Stimulated activated CD8-positive, alpha-beta memory T cell treated with anti-CD3 and anti-CD28 coated beads, Interleukin-12 subunit alpha, Interleukin-12 subunit beta, amount 100 ng/mL, for 24 hours (primary cell): ENCODE data around the gene GARNL3.

ENCODE experiments used
- DNase-seq: peaks from one replicate; pipeline ENCODE4 v3.0.0-alpha.2; 2020; ENCODE audit errors: extremely low read depth

The GARNL3 gene

DNA sequence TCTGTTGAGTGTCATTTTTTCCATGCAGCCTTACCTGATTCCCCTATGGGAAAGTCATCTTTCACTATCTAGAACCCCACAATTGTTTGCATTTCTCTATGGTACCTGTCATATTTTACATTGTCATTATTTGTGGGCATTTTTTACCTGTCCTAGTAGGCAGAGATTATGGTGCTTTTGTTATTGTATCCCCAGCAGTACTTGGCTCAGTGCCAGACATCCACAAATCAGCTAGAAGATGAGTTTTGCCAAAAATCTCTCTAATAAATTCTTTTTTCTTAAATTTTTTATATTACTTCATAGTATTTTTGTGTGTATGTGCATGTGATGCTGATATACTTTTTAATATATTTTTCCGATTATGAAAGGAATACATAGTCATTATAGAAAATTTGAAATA, 13.2 kb downstream of the GARNL3 start:
- no peak for DNase-seq

DNA sequence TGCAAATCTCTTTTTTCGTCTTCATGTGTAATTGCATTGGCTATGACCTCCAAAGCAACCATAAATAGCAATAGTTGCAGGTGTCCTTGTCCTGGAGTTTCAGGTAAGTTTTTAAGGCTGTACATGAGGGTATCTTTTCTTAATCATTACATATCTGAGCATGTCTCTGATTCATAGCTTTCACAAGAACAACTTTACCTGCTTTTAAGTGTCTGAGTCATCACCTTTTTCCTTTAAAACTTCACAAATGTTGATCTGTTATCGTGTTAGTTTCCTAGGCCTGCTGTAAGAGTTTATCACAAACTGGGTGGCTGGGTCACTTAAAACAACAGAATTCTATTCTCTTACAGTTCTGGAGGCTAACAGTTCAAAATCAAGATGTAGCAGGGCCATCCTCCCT, 13.8 kb downstream of the GARNL3 start:
- no peak for DNase-seq

DNA sequence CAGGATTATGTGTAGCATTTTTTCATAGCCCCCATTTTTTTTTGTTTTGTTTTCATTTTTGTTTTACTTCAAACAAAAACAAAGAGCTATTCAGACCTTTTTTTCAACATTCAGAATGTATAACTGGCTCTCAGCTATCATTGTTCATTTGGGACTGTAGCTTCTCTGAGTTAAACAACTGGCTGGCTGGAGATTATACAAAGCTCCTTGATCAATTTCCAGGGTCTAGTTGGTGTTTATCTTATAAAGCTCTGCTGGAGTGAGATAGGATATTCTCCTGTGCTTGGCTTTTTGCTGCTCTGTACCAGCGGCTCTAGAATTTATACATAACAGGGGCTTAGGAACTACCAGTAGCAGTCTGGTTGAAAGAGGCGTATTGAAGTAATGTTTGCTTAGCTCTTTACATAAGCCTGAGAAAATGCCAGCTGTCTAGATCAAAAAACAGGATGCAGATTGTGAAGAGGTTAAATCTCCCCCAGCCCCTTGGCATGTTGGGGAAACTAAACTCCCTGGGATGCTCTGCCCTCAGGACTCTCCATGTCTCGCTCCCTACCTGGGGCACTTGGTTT, 15.2 kb downstream of the GARNL3 start:
- DNase-seq: no peak

DNA sequence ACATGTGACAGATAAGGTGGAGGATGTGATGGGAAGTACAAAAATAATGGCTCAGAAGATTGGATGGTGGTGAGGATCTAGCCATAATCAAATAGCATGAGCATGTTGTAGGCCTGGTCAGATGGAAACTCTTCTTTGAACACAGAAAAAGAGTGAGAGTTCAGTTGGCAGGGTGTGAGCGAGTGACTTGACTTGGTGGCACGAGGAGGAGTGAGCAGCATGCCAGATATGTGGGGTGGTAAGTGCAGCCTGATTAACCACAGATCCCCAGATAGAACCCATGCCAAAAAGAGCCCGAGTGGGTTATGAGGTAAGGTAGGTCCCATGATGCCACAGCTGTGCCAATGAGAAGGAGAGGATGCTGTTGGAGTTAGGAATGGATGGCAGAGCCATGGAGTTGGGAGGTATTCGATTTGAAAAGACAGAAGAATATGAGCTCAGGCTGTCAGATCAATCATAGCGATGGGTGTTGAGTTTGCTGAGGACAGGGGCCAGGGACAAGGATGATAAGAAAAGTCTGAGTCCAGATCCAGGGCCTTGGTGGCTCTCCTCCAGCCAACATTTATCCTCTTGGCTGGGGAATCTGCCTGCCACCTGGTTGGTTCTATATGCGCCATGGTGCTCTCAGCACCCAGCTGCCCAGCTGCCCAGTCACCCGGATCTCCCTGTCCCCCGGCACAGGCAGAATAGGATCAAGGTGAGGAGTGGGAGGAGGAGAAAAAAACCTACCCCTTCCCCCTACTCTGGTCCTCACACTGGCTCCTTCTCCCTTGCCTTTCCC, 16.5 kb downstream of the GARNL3 start:
- DNase-seq: no peak

DNA sequence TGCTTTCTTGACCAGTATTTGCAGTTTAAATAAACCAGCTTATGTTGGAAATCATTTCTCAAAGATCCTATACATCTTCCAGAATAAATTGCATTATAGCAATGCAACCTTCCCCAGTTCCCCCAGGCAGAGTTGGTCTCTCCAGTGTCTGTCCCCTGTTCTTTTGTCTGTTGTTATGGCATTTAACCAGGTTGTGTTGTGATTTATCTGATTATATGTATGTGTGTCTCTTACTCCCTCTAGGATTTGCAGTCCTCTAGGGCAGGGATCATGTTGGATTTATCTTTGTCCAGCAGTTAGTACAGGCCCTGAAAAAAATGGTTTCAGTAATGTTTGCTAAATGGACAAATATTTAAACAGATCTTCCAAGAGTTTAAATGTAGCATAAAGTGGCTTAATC, 17.3 kb downstream of the GARNL3 start:
- no peak for DNase-seq

DNA sequence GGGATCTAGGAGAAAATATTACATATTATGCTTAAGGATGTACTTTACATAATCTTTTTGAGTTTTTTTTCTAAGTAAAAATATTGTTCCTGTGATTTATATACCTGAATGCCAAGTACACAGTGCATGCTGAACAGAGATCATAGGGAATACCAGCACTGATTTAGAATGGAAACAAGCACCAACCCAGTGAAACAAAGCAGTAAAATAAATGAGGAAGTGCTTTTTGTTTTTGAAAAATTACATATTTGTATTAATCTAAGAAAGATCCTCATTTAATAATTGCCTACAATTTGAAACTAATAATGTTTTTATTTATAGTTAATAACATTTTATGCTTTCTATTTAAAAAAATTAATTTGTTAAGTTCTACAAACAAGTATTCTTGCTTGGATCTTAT, 18.0 kb downstream of the GARNL3 start:
- DNase-seq: no peak

DNA sequence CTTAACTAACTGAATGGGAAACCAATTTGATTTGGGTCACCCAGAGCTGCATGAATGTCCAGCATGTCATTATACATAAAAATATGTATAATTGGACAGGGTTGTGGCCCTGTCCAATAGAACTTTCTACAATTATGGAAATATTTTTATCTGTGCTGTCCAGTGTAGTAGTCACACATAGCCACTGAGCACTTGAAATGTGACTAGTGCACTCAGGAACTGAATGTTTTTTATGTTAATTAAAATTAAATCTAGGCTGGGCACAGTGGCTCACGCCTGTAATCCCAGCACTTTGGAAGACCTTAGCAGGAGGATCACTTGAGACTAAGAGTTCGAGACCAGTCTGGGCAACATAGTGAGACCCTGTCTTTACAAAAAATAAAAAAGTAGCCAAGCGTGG, 18.6 kb downstream of the GARNL3 start:
- DNase-seq: no peak

DNA sequence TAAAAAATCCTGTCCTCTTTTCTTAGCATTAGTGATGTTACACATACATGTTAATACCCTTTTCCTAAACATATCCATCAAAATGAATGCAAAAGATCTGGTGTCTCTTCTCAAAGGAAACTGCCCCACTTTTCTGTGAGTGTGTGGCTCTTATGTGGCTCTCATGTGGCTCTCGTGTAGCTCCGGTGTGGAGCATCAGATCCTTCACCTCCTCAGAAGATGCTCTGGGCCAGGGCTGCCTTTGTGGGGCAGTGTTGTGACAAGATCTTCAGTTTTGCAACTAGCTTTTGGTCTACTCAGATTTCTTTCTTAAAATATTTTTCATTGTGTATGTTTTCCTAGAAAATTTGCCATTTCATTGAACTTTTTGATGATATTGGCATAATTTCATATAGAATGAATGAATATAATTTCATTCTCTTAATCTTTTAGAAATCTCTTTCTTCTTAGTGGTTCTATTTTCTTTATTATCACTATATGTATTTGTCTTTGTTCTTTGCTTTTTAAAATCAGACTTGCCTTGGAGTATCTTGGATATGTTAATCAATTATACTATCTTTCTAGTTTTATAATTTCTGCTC, 19.4 kb downstream of the GARNL3 start:
- no peak for DNase-seq

DNA sequence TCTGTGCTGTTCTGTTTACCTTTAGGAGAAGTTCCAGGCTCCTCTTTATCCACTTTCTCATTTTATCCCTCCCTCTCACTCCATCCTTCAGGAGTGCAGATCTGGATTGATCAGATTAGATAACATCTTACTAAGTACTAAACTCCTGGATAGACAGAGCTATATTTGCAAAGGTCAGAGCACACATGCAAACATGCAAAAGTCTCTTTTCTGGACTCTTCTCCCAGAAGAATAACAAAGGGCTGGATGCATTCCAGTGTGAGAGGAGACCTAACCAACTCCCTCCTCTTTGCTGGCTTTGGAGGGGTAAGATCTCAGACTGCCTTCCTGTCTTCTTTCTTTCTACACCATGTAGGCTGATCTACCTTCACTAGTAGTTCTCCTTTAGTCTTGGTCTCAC, 21.4 kb downstream of the GARNL3 start:
- DNase-seq: no peak

DNA sequence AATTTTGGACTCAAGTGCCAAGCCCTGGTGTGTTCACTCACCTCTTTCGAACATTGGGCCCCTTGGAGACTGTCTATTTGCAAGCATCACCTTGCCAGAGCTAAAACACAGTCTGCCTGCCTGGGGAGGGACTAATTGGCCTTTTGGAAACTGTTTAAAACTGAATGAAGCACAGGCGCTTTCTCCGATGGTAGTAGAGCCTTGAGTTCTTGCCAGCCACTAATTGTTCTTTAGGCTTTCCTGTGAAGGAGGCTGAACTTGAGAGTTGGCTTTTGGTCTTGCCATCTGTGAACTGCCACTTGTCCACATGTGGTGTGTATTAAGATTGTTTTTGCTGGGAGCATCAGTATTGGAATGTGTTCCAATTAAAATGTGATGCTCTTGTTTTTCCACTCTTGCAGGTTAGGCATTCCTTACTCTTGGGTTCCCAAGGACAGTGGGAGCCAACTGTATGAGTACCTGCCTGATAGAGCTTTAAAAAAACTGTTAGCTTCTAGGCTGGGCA, 26.0 kb downstream of the GARNL3 start:
- no peak for DNase-seq

DNA sequence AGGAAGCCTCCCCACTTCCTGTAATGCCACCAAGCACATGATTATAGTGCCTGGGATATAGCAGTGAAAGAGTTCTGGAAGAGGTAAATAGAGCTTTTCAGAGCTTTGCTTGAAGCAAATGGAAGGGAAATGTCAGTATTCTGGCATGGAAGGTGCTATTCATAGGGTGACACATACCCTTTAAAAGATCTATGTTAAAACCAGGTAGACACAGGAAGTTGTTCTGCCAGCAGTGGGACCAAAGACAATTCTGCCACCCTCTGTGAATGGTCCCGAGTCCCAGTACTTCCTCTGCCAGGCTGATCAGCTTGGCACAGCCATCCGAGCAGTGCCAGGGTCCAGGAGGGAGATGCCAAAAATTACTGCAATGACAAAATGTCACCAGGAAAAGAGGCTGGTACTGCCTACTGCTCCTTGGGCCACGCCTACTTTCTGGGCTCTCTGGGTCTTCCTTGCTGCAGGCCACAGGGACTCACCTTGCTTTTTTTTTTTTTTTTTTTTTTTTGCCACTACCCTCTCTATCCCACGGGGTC, 26.7 kb downstream of the GARNL3 start:
- DNase-seq: no peak

DNA sequence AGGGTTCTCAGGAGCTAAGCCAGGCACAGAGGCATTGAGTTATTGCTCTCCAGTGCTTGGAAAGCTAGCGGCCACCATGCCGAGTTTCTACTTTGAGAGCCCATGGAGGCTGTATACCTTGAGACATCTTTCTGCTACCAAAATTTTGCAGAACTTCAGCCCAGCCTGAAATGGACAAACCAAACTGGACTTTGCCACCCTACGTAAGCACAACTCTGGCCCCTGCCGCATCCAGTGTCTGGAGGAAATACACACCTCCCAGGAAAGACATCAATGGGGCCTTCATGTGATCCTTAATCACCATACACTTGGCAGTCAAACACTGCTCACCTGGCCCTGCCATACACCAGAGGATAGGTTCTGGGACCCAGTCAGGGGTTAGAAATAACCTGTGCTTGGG, 27.8 kb downstream of the GARNL3 start:
- no peak for DNase-seq

DNA sequence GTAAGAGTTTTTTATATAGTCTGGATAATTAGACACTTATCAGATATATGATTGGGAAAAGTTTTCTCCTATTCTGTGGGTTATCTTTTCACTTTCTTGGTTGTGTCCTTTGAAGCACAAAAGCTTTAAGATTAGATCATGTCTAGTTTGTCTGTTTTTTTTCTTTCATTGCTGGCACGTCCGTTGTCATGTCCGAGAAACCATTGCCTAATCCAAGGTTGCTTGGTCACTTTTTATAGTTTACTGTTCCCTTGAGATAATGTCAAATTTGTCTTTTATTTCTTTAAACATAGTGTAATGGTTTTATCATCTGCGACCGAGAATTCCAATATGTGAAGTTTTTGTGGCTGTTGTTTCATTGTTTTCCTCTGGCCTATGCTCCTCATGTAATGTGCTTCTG, 28.8 kb downstream of the GARNL3 start:
- no peak for DNase-seq

DNA sequence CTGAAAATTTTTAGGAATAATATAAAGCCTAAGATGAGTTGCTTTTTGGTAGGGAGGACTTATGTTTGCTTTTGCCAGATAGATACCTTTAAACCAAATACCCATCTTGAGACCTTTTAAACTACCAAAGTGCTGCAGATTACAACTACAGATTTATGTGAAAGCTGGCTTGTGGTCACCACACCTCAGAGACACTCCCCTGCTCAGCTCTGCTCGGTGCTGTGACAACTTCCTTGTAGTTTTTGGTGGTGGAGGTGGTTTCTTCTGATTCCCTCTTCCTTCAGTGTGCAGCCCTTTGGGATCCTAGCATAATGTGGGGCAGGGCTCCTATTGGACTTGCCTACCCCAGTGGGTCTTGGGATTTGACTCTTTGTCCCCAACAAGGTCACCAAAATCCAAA, 29.2 kb downstream of the GARNL3 start:
- DNase-seq: no peak

DNA sequence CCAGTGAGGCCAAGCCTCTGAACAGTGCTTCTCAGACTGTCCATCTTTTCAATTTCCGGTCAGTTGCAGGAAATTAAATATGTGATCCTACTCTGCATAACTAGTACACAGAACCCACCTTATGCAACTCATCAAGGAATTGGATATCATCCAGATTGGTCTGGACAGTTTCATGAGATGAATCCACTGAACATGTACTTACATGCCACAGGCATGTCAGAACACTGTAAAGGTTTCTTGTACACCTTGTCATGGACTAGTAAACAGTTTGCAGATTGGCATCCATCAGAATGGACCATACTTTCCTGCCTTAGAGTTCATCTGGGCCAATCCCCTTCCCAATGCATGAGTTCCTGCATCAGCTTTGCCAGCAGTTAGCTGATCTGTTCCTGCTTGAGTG, 30.4 kb downstream of the GARNL3 start:
- DNase-seq: no peak

DNA sequence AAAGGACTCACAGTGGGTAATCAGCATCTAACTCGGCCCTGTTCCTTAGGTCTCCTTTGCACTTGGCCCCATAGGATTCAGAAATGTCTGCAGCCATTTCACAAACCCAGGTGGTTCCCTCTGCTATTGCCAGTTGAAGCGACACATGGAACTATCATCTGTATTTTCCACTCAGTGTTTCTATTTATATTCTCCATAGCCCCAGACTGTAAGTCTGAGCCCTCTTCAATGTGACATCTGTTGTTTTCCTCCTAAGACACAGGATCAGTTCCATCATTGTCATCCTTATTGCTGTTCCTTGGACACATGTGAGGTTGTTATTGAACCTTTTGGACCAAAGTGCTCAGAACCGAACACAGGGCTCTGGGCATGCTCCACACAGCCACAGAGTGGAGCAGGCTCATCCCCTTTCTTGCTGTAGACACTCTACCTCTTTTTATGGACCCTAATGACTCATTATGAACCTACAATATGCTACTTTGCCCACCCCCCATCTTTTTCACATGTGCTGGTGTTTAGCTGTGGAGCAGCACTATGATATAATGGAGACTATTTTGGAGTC, 36.4 kb downstream of the GARNL3 start:
- DNase-seq: no peak

DNA sequence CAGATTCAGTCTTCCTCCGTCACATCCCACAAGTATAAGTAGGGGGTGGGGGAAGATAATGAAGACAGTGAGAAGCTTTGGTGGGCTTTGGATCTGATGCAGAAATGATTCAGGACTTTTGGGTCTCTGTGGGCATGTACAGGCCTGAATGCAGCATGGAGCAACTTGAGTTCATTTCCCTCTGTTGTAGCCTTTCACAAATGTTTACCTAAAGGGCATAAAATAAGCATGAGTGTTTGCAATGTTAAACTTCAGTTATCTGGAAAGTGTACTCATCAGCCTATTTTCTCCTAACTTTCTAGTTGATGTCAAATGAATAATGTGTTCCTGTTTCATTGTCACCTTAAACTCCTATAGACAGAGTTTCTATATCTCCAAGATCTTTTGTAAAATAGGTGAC, 39.3 kb downstream of the GARNL3 start:
- DNase-seq: no peak

DNA sequence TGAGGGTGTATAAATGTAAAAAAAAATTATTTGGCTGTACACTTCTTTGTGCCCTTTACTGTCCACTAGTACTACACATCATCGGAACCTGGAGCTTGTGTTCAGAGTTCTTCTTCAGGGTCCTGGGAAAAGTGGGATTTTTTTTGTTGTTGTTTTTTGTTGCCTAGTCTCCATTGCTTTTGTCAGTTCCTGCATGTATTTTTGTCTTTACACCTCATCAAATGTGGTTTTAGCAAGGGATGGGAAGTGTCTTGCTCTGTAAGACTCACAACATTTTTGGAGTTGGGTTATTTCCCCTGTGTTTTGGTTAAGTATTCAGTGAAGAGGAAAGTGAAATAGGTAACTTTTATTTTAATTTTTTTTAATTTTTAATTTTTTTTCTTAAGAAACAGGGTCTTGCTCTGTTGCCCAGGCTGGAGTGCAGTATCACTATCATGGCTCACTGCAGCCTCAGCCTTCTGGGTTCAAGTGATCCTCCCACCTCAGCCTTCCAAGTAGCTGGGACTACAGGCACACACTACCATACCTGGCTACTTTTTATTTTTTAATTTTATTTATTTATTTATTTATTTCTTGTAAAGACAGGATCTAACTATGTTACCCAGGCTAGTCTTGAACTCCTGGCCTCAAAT, 40.7 kb downstream of the GARNL3 start:
- no peak for DNase-seq

DNA sequence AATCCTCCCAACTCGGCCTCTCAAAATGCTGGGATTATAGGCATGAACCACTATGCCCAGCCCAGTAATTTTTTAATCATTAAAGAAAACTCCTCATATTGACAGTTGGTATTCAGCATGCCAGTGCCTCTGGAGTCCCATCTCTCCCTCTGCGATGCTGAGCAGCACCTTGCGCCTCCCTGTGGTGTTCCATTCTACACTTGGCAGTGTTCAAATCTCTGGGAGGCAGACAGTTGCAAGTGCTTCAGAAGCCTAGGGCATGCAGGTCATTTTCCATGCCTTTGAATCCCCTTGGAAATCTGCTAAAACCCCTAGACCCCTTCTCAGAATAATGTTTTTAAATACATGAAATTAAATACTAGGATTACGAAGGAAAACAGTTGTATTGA, 41.3 kb downstream of the GARNL3 start:
- DNase-seq: no peak

DNA sequence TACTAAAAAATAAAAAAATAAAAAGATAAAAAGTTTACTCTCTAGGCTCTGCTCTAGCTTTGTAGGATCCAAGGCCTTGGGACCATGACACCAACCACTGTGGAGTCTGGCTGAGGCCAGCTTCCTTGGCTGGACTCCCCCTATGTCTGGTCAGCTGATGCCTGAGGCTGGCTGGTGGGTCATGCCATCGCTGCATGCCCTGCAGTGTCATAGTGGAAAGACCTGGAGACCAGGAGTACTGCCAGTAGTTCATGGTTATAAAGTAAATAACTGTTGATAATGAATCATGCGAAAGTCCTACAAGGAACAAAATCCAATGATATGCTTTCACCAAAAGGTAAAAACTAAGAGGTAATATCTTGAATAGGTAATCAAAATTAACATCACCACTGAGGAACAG, 43.2 kb downstream of the GARNL3 start:
- no peak for DNase-seq

DNA sequence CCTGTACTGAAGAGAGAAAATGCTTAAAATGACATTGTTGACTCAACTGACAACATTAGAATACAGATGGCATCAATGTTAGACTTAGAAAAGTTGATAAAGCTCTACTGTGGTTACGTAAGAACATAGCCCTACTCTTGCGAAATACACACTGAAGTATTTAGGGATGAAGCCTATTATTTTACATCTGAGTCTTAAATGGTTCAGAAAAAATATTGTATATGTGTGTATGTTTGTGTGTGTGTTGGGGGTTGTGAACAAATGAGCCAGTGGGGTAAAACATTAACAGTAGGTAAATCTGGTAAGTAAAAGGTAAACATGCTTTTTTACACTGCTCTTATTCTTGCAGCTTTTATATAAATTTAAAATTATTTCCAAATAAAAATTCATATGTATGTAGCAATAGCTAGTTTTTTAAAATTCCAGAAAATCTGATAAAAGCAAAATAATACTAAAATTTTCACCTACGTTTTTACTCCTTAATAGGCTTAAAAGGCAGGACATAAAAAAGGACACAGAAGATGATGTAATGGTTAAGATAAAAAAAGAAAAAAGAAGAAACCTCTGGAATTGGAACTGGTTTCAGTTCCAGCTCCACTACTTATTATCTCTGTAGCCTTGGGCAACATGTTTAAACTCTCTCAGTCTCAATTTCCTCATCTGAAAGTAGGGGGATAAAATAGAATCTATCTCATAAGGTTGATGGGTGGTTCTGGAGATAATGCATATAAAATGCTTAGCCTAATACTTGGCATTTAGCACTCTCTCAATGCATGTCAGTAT, 44.3 kb downstream of the GARNL3 start:
- DNase-seq: no peak

DNA sequence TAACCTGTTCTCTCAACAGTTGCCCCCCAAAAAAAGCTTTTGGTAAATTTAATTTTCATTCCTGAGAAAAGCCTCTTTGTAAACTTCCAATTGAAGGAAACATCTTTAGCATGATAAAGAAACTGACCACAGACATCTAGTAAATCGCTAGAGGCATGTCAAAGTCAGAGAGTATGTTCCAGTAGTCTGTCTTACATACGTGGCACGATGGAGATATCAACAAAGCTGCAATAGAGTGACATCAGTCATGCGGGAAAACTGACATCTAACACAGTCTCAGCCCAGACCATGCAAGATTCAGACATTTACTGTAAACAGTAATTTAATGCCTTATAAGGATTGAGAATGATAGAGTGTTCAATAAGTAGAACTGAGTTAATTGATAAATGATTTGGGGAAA, 45.1 kb downstream of the GARNL3 start:
- DNase-seq: no peak
